ENCODE results near the gene ENDOG. TPM values are rescaled to one million over a fixed set of nuclear protein-coding genes. Genes with fewer than 3 reads are reported as not detected.
A peak's percentile ranks its signal among the peaks of the same experiment; 100 is the strongest.
"Not testable (repeated sequence)": the region's sequence is repeated elsewhere in the genome, so short reads cannot be mapped to it uniquely, and the experiment has no call there.

The ENDOG gene
- total and polyA plus RNA-seq, 4 donors = 9.1 to 15.9 (median 12.6) TPM

DNA sequence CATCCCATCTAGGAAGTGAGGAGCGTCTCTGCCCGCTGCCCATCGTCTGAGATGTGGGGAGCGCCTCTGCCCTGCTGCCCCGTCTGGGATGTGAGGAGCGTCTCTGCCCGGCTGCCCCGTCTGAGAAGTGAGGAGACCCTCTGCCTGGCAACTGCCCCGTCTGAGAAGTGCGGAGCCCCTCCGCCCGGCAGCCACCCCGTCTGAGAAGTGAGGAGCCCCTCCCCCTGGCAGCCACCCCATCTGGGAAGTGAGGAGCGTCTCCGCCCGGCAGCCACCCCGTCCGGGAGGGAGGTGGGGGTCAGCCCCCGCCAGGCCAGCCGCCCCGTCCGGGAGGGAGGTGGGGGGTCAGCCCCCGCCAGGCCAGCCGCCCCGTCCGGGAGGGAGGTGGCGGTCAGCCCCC is 38.2 kb upstream of the ENDOG start:
- peak in 1 of 2 donors; percentile 30 for DNase-seq
- H3K4me1 ChIP-seq (ENCODE audit: control insufficient read depth in 1 of 2, insufficient read depth in 2 of 2, low read length in 2 of 2); ATAC-seq (ENCODE audit: low FRiP score); intact Hi-C loops (cut with DNase I); H3K4me3 ChIP-seq (ENCODE audit: low read length in 2 of 2); H3K27me3 ChIP-seq (ENCODE audit: control insufficient read depth in 1 of 2, insufficient read depth in 2 of 2, low read length in 1 of 2); H3K36me3 ChIP-seq (ENCODE audit: control insufficient read depth in 1 of 2, insufficient read depth in 2 of 2, low read length in 1 of 2); H3K9me3 ChIP-seq (ENCODE audit: control insufficient read depth, low read length); H3K27ac ChIP-seq (ENCODE audit: low read depth in 1 of 2, low read length in 2 of 2): not testable (repeated sequence)
- WGBS, 2 donors = 88 to 93% methylated on average over 13 to 27 of the region's 27 CpGs

DNA sequence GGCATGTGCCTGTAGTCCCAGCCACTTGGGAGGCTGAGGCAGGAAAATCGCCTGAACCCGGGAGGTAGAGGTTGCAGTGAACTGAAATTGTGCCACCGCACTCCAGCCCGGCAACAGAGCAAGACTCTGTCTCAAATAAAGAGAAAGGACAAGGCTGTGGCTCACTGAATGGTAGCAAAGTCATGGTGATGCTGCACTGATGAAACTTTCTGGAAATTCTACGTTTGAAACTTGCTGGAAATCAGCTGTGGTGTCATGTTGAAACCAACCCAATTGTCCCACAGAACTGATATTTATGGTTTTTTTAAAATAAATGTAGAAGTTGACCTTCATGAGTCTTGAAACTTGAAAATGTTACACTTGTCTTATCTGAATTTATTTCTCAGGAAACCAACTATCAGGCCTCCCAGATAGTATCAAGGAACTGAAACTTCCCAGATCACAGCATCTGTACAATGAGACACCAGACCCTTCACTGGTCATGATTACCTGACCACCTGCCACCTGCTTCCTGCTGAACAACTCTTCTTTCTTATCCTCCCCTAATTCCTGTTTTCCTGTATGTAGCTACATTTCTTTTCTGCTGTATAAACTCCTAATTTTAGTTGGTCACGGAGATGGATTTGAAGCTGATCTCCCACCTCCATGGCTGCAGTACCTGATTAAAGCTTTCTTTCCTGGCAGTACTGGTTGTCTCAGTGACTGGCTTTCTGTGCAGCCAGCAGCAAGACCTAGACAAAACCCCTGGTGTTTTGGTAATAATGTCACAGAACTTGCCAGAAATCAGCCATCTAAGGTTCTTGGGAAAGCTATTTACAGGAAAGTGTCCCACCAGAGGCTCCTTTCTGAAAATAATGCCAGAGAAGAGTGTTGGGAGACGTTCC is 36.9 kb upstream of the ENDOG start:
- H3K4me1 ChIP-seq (ENCODE audit: control insufficient read depth in 1 of 2, insufficient read depth in 2 of 2, low read length in 2 of 2) = no peaks in the 10 kb centered on the region
- ATAC-seq (ENCODE audit: low FRiP score) (no peak), DNase-seq (no peak)
- 73 to 79% methylated on average over 7 of the region's 7 CpGs for WGBS, 2 donors
- H3K36me3 ChIP-seq (ENCODE audit: control insufficient read depth in 1 of 2, insufficient read depth in 2 of 2, low read length in 1 of 2) = no peaks in the 10 kb centered on the region
- H3K9me3 ChIP-seq (ENCODE audit: control insufficient read depth, low read length) = no peaks in the 10 kb centered on the region
- no peaks in the 10 kb centered on the region for H3K27me3 ChIP-seq (ENCODE audit: control insufficient read depth in 1 of 2, insufficient read depth in 2 of 2, low read length in 1 of 2)
- no peak overlapping the region for H3K4me3 ChIP-seq (ENCODE audit: low read length in 2 of 2)
- intact Hi-C loops (cut with DNase I) = no loop called here
- no peak overlapping the region for H3K27ac ChIP-seq (ENCODE audit: low read depth in 1 of 2, low read length in 2 of 2)

DNA sequence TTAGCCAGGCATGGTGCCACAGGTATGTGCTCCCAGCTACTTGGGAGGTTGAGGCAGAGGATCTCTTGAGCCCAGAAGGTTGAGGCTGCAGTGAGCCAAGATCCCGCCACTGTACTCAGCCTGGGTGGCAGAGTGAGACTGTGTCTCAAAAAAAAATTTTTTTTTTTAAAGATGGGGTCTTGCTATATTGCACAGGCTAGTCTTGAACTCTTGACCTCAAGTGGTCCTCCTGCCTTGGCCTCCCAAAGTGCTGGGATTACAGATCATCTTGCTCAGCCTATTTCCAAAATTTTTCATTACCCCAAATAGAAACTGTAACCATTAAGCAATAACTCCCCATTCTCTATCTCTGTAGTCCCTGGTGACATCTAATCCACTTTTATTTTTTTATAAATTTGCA is 35.6 kb upstream of the ENDOG start:
- H3K9me3 ChIP-seq (ENCODE audit: control insufficient read depth, low read length) = no peaks in the 10 kb centered on the region
- H3K27ac ChIP-seq (ENCODE audit: low read depth in 1 of 2, low read length in 2 of 2) = no peak overlapping the region
- intact Hi-C loops (cut with DNase I) = no loop called here
- no peaks in the 10 kb centered on the region for H3K36me3 ChIP-seq (ENCODE audit: control insufficient read depth in 1 of 2, insufficient read depth in 2 of 2, low read length in 1 of 2)
- no peak for DNase-seq
- no peaks in the 10 kb centered on the region for H3K4me1 ChIP-seq (ENCODE audit: control insufficient read depth in 1 of 2, insufficient read depth in 2 of 2, low read length in 2 of 2)
- no peaks in the 10 kb centered on the region for H3K27me3 ChIP-seq (ENCODE audit: control insufficient read depth in 1 of 2, insufficient read depth in 2 of 2, low read length in 1 of 2)
- ATAC-seq (ENCODE audit: low FRiP score) = no peak
- H3K4me3 ChIP-seq (ENCODE audit: low read length in 2 of 2) = no peak overlapping the region
- 79 to 81% methylated on average over 1 of the region's 1 CpG for WGBS, 2 donors

DNA sequence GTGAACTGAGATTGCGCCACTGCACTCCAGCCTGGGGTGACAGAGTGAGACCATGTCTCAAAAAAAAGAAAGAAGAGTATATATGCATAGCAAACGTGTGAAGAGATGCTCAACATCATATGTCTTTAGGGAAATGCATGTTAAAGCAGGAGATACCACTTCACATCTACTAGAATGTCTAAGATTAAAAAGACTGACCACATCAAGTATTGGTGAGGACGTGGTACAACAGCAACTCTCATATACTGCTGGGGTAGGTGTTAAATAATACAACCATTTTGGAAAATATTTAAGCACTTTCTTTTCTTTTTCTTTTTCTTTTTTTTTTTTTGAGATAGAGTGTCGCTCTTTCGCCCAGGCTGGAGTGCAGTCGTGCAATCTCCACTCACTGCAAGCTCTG is 32.9 kb upstream of the ENDOG start:
- intact Hi-C loops (cut with DNase I) = no loop called here
- 95 to 99% methylated on average over 6 of the region's 6 CpGs for WGBS, 2 donors
- H3K36me3 ChIP-seq (ENCODE audit: control insufficient read depth in 1 of 2, insufficient read depth in 2 of 2, low read length in 1 of 2) = no peaks in the 10 kb centered on the region
- DNase-seq (no peak), ATAC-seq (ENCODE audit: low FRiP score) (no peak)
- no peaks in the 10 kb centered on the region for H3K4me1 ChIP-seq (ENCODE audit: control insufficient read depth in 1 of 2, insufficient read depth in 2 of 2, low read length in 2 of 2)
- no peaks in the 10 kb centered on the region for H3K27me3 ChIP-seq (ENCODE audit: control insufficient read depth in 1 of 2, insufficient read depth in 2 of 2, low read length in 1 of 2)
- no peaks in the 10 kb centered on the region for H3K9me3 ChIP-seq (ENCODE audit: control insufficient read depth, low read length)
- H3K27ac ChIP-seq (ENCODE audit: low read depth in 1 of 2, low read length in 2 of 2) = no peak overlapping the region
- no peak overlapping the region for H3K4me3 ChIP-seq (ENCODE audit: low read length in 2 of 2)

DNA sequence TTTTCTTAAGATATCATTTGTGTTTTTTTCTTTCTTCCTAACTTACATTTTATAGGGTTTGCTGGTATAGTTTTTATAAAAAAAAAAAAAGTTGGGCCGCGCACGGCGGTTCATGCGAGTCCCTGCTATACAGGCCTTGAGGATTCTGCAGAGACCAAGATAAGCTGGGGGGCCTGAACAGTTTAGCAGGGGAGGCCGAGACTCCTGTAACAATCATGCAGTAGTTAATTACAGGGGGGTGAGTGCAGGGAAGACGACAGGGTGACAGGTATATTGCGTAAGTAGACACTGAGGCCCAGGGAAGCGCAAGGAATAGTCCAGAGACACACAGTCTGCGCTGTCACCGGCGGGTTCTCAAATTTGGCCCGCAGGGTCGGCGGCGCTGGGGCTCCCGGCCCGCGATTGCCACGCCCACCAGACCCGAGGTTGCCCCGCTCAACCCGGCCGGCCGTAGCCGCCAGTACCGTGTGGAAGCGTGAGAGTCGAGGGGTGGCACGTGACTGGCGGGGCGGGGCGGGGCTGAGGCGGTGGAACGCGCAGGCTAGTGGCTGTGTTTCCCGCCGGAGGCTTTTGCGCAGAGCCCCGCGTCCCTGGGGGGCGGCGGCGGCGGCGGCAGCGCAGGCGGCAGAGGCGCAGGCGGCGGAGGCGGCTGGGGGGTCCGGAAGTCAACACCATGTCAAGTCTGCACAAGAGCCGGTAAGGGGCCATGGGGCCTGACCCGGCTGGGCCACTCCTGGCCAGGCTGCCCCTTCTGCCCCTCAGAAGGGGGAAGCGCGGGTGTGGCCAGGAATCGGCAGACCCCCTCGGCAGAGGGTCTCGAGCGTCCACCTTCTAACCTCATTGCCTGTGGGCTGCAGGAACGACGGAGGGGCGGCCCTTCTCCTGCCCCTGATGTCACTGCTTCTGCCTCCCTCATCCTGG is 31.4 kb upstream of the ENDOG start, which contains the start of gene TBC1D13:
Gene TBC1D13 (plus strand): TSS at position 573 of the 921 bp plus-strand sequence. CDS start 101 bp downstream, at position 674.
- intact Hi-C loops (cut with DNase I) = loop anchor here (1.0 to 2.0 kb wide), 2 partner anchors 14 to 15 kb away; no protein-coding TSS in a partner anchor
- WGBS, 2 donors = 7 to 9% methylated on average over 53 to 64 of the region's 64 CpGs
- Histone ChIP-seq H3K27ac (ENCODE audit: low read depth in 1 of 2, low read length in 2 of 2) (peak within 1 kb of the TSS in 1 of 2 donors; percentile 64), H3K9me3 (ENCODE audit: control insufficient read depth, low read length) (no peaks in the 10 kb centered on the region), H3K4me1 (ENCODE audit: control insufficient read depth in 1 of 2, insufficient read depth in 2 of 2, low read length in 2 of 2) (no peaks in the 10 kb centered on the region), H3K27me3 (ENCODE audit: control insufficient read depth in 1 of 2, insufficient read depth in 2 of 2, low read length in 1 of 2) (no peaks in the 10 kb centered on the region), H3K4me3 (ENCODE audit: low read length in 2 of 2) (peak within 1 kb of the TSS; percentile 73 to 90), H3K36me3 (ENCODE audit: control insufficient read depth in 1 of 2, insufficient read depth in 2 of 2, low read length in 1 of 2) (peaks cover 0 to 4% of the 10 kb centered on the region in 2 donors)
- DNase-seq (peak; percentile 93 to 98), ATAC-seq (ENCODE audit: low FRiP score) (peak; percentile 99)

DNA sequence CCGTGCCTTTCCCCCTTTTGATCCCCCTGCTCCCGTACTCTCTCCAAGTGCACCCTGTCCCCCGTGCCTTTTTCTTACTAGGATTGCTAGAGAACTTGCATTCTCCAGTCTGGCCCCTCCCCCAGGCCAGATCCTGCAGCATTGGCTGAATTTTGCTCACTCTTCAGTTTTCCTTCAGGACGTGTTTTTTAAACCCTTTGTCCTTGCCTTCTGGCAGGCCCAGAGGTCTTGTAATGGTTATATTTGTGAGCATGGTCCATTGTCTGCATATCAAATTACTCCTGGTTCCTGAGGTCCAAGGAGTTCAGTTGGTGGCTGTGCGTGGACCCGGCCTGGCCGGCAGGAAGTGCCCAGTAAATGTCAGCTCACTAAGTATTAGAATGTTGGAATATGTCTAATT is 30.6 kb upstream of the ENDOG start:
- ATAC-seq (ENCODE audit: low FRiP score) (peak; percentile 30), DNase-seq (no peak)
- intact Hi-C loops (cut with DNase I) = loop anchor here (1.0 to 2.0 kb wide), 2 partner anchors 15 kb away; no protein-coding TSS in a partner anchor
- Histone ChIP-seq H3K4me1 (ENCODE audit: control insufficient read depth in 1 of 2, insufficient read depth in 2 of 2, low read length in 2 of 2) (no peaks in the 10 kb centered on the region), H3K9me3 (ENCODE audit: control insufficient read depth, low read length) (no peaks in the 10 kb centered on the region), H3K4me3 (ENCODE audit: low read length in 2 of 2) (peak overlapping the region; percentile 73 to 90), H3K27me3 (ENCODE audit: control insufficient read depth in 1 of 2, insufficient read depth in 2 of 2, low read length in 1 of 2) (no peaks in the 10 kb centered on the region), H3K27ac (ENCODE audit: low read depth in 1 of 2, low read length in 2 of 2) (no peak overlapping the region), H3K36me3 (ENCODE audit: control insufficient read depth in 1 of 2, insufficient read depth in 2 of 2, low read length in 1 of 2) (peaks cover 0 to 4% of the 10 kb centered on the region in 2 donors)
- 0 to 2% methylated on average over 7 of the region's 7 CpGs for WGBS, 2 donors

DNA sequence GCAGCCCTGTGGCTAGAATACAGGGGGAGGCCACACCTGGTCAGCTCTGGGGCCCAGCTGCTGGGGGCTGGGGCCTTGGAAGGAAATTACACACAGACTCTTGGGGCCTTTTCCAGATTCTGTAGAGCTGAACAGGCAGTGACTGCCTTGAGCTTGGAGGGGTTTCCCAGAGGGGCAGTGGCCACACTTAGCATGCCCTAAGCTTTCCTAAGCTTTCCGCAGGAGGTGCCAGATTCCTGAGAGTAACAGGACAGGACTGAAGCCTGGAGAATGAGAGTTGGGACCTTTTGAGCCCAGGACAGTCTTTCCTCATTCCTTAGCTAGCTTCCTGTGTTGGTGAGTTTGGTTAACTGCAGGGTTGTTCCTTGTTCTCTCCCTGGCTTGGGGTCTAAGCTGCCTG is 29.9 kb upstream of the ENDOG start:
- Histone ChIP-seq H3K27ac (ENCODE audit: low read depth in 1 of 2, low read length in 2 of 2) (no peak overlapping the region), H3K9me3 (ENCODE audit: control insufficient read depth, low read length) (no peaks in the 10 kb centered on the region), H3K4me3 (ENCODE audit: low read length in 2 of 2) (no peak overlapping the region), H3K27me3 (ENCODE audit: control insufficient read depth in 1 of 2, insufficient read depth in 2 of 2, low read length in 1 of 2) (no peaks in the 10 kb centered on the region), H3K4me1 (ENCODE audit: control insufficient read depth in 1 of 2, insufficient read depth in 2 of 2, low read length in 2 of 2) (no peaks in the 10 kb centered on the region), H3K36me3 (ENCODE audit: control insufficient read depth in 1 of 2, insufficient read depth in 2 of 2, low read length in 1 of 2) (peaks cover 0 to 7% of the 10 kb centered on the region in 2 donors)
- intact Hi-C loops (cut with DNase I) = no loop called here
- ATAC-seq (ENCODE audit: low FRiP score) = no peak
- WGBS, 2 donors = 92% methylated on average over 1 of the region's 1 CpG
- DNase-seq = no peak

DNA sequence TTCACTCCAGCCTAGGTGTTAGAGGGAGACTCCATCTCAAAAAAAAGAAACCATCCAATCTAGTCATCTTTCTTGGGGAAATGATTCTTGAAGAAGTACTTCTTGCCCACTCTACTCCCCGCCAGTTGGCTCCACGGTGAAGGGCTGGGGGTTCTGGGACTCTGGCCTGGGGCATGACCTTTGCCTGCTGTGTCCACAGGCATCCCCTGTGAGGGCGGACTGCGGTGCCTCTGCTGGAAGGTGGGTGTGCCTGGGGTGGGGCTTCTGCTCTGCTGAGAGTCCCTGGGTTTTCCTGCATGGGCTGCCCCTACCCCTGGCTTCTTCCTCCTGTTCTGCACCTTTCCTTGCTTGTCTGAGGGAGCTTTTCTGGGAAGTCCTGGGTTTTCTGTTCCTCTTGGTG is 27.8 kb upstream of the ENDOG start:
- intact Hi-C loops (cut with DNase I) = no loop called here
- no peak overlapping the region for H3K27ac ChIP-seq (ENCODE audit: low read depth in 1 of 2, low read length in 2 of 2)
- no peak overlapping the region for H3K4me3 ChIP-seq (ENCODE audit: low read length in 2 of 2)
- 89 to 96% methylated on average over 4 of the region's 4 CpGs for WGBS, 2 donors
- no peaks in the 10 kb centered on the region for H3K4me1 ChIP-seq (ENCODE audit: control insufficient read depth in 1 of 2, insufficient read depth in 2 of 2, low read length in 2 of 2)
- DNase-seq = no peak
- H3K27me3 ChIP-seq (ENCODE audit: control insufficient read depth in 1 of 2, insufficient read depth in 2 of 2, low read length in 1 of 2) = no peaks in the 10 kb centered on the region
- H3K36me3 ChIP-seq (ENCODE audit: control insufficient read depth in 1 of 2, insufficient read depth in 2 of 2, low read length in 1 of 2) = peaks cover 0 to 9% of the 10 kb centered on the region in 2 donors
- ATAC-seq (ENCODE audit: low FRiP score) = no peak
- no peaks in the 10 kb centered on the region for H3K9me3 ChIP-seq (ENCODE audit: control insufficient read depth, low read length)

Measured in aorta (tissue), 5 donors.